Colonic mucosa (tissue), 4 donors: ENCODE results near the gene PLXNA3. TPM values are rescaled to one million over a fixed set of nuclear protein-coding genes. Genes with fewer than 3 reads are reported as not detected.

ENCODE experiments used
- DNase-seq: peaks from one replicate; pipeline ENCODE4 v3.0.0-alpha.2; 2020
- H3K27ac ChIP-seq: fragments of 200-600 bp; one replicate; pipeline ENCODE4 v1.8.0; 2021
- H3K27me3 ChIP-seq: fragments of 200-600 bp; one replicate; pipeline ENCODE4 v1.8.0; 2021
- H3K36me3 ChIP-seq: fragments of 200-600 bp; one replicate; pipeline ENCODE4 v1.8.0; 2021
- H3K4me1 ChIP-seq: fragments of 200-600 bp; one replicate; pipeline ENCODE4 v1.8.0; 2021; ENCODE audit warnings: mild to moderate bottlenecking
- H3K4me3 ChIP-seq: fragments of 200-600 bp; one replicate; pipeline ENCODE4 v1.8.0; 2021
- H3K9ac ChIP-seq, 2 donors: one replicate each; pipeline ENCODE4 v1.7.0; 2013; ENCODE audit warnings: control low read depth in 2 of 2, low read depth in 2 of 2, low read length in 2 of 2
- H3K9me3 ChIP-seq: fragments of 200-600 bp; one replicate; pipeline ENCODE4 v1.8.0; 2021
- CTCF ChIP-seq: fragments of 200-600 bp; IDR thresholded peaks from one replicate; pipeline ENCODE4 v1.8.0; 2022; ENCODE audit warnings: antibody characterized with exemption, mild to moderate bottlenecking
- intact Hi-C: fragments of 100-400 bp; cut with DNase I; formaldehyde crosslinking; loops from one replicate; pipeline ENCODE4 v1.14.1; 2022
- total RNA-seq, 2 donors: library from RNA; stranded (reverse); fragmentation: NEBNext Ultra II Directional in 1 of 2; extraction: Animal tissue kit (Norgen Biotek cat#: 25700) in 1 of 2; gene quantifications; one replicate each; pipeline ENCODE4 v1.2.1, GENCODE V29; 2021
- donor health status: healthy.
- donor health status: DM: no; HTN: no; CAD: no.
- donor health status: DM: no; HTN: no; CAD: no.

Gene PLXNA3
- total RNA-seq, 2 donors from 2014 or later = 37.7 to 43.9 TPM

DNA sequence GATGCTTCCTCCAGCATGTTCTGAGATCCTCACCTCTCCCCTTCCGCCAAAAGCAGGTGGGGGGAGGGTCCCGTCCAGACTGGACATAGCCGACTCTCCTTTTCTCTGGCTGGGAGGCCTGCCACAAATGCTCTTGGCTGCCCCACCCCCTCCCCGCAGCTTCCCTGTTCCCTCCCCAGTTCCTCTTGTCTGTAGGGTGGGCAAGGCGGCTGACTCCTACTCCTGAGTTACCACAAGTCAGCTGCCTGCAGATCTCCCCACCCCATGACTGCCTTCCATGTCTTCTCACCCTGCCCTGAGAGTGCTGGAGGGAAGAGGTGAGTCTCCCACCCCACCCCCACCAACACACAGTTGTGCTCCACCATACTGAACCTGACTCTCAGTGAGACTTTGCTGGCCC, 26.7 kb upstream of the PLXNA3 start:
- Histone ChIP-seq H3K27ac (no peak overlapping the region), H3K9ac (no peak overlapping the region), H3K4me3 (no peak overlapping the region), H3K9me3 (no peaks in the 10 kb centered on the region), H3K27me3 (no peaks in the 10 kb centered on the region), H3K36me3 (no peaks in the 10 kb centered on the region), H3K4me1 (no peaks in the 10 kb centered on the region)
- TF ChIP-seq CTCF = no peak
- intact Hi-C loops = no loop called here
- DNase-seq = no peak

DNA sequence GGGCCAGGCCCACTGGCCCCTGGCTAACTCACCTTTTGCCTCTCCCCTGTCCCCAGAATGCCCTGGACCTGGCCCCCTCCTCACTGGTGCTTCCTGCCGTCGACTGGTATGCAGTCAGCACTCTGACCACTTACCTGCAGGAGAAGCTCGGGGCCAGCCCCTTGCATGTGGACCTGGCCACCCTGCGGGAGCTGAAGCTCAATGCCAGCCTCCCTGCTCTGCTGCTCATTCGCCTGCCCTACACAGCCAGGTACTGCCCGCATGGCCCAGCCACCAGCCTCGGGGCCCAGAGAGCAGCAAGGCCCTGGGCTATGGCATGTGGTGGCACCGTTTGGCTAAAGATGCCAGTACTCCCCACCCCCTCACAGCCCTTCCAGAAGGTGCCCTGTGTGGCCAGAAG, 25.9 kb upstream of the PLXNA3 start:
- no peaks in the 10 kb centered on the region for H3K27me3 ChIP-seq
- H3K36me3 ChIP-seq = no peaks in the 10 kb centered on the region
- H3K27ac ChIP-seq = no peak overlapping the region
- H3K9ac ChIP-seq = no peak overlapping the region
- no peak for DNase-seq
- H3K4me3 ChIP-seq = no peak overlapping the region
- H3K4me1 ChIP-seq = no peaks in the 10 kb centered on the region
- no peak for TF ChIP-seq CTCF
- H3K9me3 ChIP-seq = no peaks in the 10 kb centered on the region
- intact Hi-C loops = no loop called here

DNA sequence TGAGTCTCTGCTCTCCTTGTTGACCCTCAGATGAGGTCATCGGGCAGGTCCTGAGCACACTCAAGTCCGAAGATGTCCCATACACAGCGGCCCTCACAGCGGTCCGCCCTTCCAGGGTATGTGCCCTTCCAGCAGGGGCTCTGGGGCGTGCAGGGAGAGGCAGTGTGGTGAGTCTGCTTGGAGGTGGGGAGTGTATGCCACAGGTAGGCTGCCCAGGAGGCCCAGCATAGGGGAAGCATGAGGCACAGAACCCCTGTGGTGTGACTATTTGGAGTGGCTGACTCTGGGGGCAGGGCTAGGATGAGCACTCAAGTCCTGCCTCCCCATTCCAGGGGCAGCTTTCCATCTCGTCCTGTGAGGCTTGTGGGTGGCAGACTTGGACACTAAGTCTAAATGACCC, 24.5 kb upstream of the PLXNA3 start:
- Histone ChIP-seq H3K27me3 (no peaks in the 10 kb centered on the region), H3K4me3 (no peak overlapping the region), H3K9ac (no peak overlapping the region), H3K27ac (no peak overlapping the region), H3K36me3 (no peaks in the 10 kb centered on the region), H3K4me1 (no peaks in the 10 kb centered on the region), H3K9me3 (no peaks in the 10 kb centered on the region)
- DNase-seq = no peak
- TF ChIP-seq CTCF = no peak
- intact Hi-C loops = no loop called here

- intact Hi-C loops = no loop called here
- Histone ChIP-seq H3K4me3 (no peak overlapping the region), H3K27me3 (no peaks in the 10 kb centered on the region), H3K27ac (no peak overlapping the region), H3K9me3 (no peaks in the 10 kb centered on the region), H3K36me3 (no peaks in the 10 kb centered on the region), H3K4me1 (no peaks in the 10 kb centered on the region), H3K9ac (no peak overlapping the region)
- no peak for DNase-seq
- TF ChIP-seq CTCF = no peak
Observed at GRCh38 chrX:154434394-154435168, 23.5 kb upstream of the PLXNA3 start.

GRCh38 chrX:154435171-154435733, 22.8 kb upstream of the PLXNA3 start:
- TF ChIP-seq CTCF = no peak
- no peaks in the 10 kb centered on the region for H3K9me3 ChIP-seq
- H3K4me3 ChIP-seq = no peak overlapping the region
- DNase-seq = no peak
- no peak overlapping the region for H3K27ac ChIP-seq
- intact Hi-C loops = no loop called here
- no peak overlapping the region for H3K9ac ChIP-seq
- no peaks in the 10 kb centered on the region for H3K4me1 ChIP-seq
- no peaks in the 10 kb centered on the region for H3K36me3 ChIP-seq
- H3K27me3 ChIP-seq = no peaks in the 10 kb centered on the region
